Vagina (tissue), 2 donors: Measurements from ENCODE around the gene DNAH7.

Experiments used
- POLR2A ChIP-seq, 2 donors: fragments of 450-650 bp; IDR thresholded peaks; one replicate each; pipeline ENCODE4 v1.6.1; 2017; ENCODE audit warnings: antibody characterized with exemption in 2 of 2, mild to moderate bottlenecking in 2 of 2, moderate library complexity in 2 of 2
- TF ChIP-seq, protein P1 (sequence below), 3 experiments: fragments of 450-650 bp in 2 of 3; fragments of 200-600 bp in 1 of 3; sonication (generic) in 1 of 3; IDR thresholded peaks; one replicate each; pipeline ENCODE4 v1.5.1; 2017 to 2019; ENCODE audit warnings: antibody characterized with exemption in 3 of 3, mild to moderate bottlenecking in 2 of 3, moderate library complexity in 2 of 3

GRCh38 chr2:196083601-196084000, 15.0 kb upstream of the DNAH7 start:
- TF ChIP-seq, protein P1, sequence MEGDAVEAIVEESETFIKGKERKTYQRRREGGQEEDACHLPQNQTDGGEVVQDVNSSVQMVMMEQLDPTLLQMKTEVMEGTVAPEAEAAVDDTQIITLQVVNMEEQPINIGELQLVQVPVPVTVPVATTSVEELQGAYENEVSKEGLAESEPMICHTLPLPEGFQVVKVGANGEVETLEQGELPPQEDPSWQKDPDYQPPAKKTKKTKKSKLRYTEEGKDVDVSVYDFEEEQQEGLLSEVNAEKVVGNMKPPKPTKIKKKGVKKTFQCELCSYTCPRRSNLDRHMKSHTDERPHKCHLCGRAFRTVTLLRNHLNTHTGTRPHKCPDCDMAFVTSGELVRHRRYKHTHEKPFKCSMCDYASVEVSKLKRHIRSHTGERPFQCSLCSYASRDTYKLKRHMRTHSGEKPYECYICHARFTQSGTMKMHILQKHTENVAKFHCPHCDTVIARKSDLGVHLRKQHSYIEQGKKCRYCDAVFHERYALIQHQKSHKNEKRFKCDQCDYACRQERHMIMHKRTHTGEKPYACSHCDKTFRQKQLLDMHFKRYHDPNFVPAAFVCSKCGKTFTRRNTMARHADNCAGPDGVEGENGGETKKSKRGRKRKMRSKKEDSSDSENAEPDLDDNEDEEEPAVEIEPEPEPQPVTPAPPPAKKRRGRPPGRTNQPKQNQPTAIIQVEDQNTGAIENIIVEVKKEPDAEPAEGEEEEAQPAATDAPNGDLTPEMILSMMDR (IDR thresholded peaks at IDR 0.05) = no peak
- no peak for TF ChIP-seq POLR2A (IDR thresholded peaks at IDR 0.05)
